Hematopoietic multipotent progenitor cell treated with erythropoietin and hydrocortisone succinate and interleukin-3 and kit ligand, for 6 days (in vitro differentiated cells): ENCODE data around the gene USP36.

ENCODE experiments used
- DNase-seq: peaks from one replicate; pipeline ENCODE4 v3.0.0-alpha.2; 2015

The USP36 gene

DNA sequence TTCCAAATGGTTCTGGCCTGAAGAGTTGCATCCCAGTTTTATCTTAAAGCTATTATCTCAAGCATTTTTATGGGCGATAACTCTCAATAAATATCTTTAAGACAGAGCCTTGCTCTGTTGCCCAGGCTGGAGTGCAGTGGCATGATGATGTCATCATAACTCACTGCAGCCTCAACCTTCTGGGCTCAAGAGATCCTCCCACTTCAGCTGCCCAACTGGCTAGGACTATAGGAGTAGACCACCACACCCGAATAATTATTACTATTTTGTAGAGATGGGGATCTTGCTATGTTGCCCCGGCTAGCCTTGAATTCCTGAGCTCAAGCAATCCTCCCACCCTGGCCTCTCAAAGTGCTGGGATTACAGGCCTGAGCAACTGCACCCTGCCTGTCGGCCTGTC is 32.5 kb downstream of the USP36 start:
- DNase-seq, result no peak

DNA sequence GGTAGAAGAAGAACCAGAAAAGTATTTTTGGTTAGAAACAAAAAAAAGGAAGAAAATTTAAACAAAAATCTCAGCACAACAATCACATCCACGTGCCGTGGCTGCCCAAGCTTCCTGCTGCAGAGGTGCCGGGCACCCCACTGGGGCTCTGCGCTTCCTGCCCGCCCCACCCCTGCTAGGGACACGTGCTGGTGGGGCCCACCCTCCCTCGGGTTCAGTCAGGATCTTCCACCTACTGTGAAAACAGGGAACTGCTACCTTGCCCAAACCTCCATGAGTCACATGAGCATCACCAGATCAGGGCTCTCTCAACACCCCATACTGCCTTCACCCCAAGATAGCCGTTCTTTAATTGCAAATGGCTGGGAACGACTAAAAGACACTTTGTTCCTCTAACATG is 34.2 kb downstream of the USP36 start:
- no peak for DNase-seq

DNA sequence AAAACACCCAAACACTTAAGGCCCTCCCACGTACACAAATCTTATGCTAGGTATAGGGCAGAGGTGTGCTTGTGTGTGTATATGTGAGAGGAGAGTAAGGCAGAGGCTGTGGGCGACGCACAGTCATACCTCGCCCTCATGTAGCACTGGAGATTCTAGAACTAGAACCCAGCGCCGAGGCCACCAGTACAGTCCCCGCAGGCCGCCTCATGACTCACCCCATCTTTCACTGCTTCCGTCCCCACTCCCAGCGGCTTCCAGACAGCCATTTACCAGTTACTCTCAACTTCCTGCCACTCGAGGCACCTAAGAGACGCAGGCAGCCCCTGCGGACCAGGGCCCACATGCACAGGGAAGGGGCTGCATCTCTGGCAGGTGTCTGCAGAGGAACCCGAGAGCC is 35.3 kb downstream of the USP36 start:
- no peak for DNase-seq

DNA sequence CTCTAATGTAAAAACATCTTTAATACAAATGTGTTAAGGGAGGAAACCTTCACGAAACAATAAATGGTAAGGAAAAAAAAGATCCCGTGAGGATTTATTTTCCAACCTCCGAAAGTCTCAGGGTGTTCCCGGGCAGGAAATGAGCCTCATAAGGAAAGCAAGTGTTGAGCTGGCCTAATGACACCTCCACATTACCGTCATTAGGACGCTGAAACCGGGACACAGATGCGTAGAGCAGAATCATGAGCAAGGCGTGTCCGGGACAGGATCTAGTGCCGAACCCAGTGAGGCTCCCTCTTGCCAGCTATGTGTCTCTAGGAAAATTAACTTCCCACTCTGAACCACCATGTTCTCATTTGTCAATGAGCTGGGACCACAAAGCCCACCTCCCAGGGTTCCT is 35.8 kb downstream of the USP36 start:
- DNase-seq, result no peak

DNA sequence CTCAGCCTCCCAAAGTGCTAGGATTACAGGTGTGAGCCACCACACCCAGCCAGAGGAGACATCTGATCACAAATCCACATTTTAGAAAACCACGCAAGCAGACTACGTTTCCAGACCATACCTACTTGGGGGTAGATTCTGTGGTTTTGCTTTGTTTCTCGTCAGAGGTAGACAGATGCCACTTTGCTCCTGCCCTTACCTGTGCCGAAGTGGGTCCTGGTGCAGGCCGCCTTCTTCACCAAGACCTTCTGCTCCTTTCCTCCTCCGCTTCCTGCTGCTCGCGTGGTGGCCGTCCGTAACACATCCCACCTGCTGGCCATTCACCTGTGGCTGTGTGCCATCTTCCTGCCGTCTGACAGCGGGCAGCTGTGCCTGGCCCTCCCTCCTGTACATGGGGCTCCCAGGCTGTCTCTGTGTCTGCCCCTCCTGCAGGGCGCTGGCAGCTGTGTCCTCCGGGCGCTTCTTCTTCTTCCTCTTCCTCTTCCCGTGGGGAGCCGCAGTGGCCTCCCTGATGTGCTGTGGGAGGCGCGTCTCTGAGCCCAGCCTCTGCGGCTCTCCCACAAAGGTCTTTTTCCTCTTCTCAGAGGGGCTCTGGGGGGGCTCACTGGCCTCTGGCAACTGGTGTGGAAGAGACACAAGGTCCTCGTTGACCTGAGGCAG is 37.3 kb downstream of the USP36 start:
- no peak for DNase-seq

DNA sequence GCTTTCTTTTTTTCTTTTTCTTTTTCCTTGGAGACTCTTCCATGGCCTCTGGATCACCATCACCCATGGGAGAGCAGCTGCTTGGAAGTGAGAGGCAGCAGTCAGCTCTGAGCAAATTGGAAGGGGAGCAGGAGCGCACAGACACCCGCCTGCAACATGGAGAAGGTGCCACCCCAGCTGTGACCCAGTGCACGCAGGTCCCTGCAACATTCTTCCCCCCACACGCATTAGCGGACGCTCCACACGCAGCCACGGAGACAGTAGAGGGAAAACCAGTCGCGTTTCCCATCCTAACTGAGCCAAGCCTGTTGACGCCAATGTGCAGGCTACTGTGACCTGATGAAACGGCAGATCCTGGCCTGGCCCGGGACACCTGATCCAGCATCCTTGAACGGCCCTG is 38.2 kb downstream of the USP36 start:
- no peak for DNase-seq

DNA sequence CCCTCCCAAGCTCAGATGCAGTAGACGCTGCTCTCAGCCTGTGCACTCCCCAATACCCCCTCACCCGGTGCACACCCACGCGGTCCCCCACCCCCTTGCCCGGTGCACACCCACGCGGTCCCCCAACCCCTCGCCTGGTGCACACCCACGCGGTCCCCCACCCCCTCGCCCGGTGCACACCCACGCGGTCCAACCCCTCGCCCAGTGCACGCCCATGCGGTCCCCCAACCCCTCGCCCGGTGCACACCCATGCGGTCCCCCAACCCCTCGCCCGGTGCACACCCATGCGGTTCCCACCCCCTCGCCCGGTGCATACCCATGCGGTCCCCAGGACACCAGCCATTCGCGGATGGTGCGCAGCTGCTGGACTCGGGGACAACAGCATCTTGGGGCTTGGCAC is 38.6 kb downstream of the USP36 start:
- no peak for DNase-seq

DNA sequence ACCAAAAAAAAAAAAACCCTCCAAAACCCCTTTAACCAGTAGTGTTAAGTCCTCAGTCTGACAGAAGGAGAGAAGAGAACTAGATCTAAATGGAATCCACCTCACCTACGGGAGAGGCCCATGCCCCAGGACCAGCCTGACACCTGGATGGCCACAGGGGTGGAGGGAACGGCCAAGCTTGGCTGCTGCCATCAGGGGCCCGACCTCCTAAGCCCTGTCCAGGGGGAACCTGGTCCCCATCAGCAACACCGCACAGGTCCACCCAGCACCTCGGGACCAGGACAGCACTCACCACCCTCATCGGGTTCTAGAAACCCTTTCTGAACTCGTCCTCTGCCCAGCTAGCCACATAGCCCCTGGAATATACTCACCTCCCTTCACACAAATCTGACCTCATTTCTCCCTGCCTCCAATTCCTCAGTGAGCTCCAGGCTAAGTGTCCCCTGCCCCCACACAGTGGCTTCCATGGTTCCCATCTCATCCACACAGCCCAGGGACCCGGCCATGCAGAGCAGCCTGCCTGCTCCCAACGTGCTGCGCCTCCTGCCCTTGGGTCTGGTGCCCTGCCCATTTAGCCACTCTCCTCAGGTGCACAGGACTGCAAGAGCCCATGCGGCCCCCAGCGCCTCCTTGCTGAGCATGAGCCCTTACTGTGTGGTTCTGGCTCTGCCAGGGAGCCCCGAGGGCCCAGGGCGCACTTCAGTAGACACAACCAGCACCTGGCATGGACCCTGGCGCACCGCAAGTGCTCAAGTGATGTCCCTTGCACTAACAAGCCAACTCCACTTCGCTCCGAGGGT is 40.3 kb downstream of the USP36 start:
- DNase-seq, result no peak

DNA sequence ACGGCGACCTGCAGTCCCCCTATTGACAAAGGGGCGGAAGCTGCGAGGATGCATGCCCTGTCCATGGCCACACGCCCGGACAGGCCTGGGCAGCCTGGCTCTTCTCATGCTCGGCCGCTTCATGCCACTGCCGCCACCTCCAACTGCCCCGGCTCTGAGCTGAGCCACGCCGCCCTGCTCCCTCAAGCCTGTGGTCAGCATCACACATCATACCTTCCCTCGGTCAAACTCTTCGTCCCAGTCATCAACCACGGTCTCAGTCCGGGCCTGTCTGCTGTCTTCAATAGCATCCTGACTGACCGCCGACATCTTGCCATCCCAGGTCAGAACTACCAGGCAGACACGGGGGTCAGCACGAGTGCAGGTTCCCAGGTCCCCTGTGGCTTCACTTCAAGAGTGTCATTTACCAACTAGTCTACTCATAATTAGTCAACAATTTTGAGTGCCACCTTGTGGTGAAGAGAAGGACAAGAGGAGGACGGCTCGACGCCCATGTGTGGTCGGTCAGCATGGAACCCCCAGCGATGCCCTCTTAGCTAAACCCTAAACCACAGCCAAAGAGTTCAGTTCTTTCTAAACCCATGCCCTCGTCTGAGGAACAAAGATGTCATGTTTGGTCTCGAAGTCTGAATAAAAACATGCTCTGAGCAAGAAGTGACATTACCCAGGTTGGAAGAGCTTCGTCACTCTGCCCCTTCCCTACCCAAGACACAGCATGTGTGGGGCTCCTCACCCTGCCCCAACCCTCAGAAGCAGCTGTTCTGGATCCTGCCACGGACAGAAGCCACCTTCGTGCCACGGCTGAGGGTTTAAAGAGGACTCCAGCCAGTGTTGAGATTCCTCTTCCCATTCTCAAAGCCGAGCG is 41.7 kb downstream of the USP36 start:
- peak; percentile 79 for DNase-seq

DNA sequence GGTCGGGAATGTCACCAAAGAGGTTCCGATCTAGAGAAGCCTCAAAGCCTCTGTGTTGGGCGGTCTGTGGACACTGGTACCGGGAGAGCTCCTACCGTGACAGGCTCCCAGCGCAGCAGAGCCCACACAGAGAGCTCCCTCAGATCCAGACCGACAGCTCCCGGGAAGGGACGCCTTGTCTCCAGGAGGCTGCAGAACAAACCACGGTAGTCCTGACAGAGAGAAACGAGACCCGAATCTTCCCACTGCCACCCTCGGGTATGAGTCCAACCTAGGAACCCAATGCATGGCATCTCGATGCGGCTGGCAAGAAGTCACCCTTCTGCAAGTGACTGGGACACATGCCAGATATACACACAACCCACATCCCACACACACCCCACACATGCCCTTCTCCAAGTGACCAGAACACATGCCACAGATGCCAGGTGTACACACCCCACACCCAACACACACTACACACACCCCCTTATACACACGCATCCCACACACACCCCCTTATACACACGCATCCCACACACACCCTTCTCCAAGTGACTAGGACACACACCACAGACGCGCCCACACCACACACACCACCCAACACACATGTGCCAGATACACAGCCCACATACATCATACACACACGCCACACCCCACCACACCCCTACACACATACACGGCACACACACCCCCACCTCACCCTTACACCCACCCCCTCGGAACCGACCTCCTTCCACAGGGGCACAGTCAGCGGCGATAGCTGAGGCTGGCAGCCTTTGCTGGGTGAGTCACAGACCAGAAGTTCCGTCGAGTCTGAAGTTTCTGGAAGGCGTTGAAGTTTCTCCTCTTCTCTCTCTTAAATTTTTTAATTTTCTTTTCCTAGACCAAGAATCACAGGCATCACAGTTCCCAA is 42.7 kb downstream of the USP36 start:
- DNase-seq, result no peak

DNA sequence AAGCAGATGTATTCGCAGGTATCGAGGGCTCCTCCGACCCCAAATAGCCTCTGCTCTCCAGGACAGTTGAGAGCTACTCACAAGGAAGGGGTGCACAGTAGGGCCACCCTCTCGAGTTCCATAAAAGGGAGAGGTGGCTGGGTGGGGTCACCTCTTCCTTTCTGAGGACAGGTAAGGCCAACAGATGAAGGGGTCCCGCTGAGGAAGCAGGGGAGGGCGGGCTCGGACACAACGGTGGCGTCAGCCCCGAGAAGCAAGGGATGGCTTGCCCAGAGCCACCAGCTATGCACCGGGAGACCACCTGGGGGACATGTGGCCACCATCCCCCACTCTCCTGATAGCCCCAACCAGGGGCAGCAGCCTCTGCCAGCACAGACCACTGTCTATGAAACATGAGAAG is 43.4 kb downstream of the USP36 start:
- DNase-seq, result no peak

DNA sequence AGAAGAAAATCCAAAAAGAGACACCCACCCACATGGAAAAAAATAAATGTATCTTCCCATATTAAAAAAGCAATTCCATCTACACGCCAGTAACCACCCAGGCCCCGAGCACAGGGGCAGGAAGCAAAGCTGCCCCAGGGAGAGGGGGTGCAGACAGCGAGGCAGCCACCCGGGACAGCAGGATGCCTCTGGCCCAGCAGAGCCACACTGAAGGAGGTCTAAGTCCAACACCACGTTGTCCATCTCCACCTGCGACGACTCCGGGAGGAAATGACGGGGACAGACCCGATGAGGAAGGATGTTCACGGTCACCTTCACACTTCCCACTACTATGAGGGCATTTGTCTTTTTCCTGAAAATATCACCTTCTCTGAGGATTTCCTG is 44.1 kb downstream of the USP36 start:
- no peak for DNase-seq

DNA sequence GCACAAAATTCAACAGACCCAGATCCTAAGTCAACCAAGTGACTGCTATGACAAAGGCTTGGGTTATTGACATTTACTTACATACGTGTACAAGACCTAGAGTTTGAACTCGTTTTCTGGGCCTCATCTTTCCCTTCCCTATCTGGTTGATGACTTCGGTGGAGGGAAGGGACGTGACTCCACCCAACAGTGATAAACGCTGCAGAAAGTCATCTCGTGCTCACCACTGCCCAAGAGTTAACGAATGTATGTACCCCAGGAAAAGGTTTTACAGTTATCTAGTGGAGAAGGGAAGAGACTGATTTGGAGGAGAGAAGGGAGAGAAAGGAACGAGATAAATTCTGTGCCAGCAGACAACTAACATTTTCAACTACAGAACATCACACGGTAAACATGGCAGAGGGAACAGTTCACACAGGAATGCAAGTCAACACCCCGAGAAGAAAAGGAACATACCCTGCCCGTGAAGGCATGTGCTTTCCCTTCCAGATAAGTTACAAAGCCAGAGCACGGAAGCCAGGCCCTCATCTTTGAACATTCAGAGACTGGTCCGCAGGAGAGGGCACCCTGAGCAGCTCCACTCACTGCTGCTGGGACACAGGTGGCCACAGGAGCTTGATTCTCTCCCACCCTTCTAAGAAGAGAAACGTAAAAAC is 44.6 kb downstream of the USP36 start:
- peak; percentile 73 for DNase-seq

DNA sequence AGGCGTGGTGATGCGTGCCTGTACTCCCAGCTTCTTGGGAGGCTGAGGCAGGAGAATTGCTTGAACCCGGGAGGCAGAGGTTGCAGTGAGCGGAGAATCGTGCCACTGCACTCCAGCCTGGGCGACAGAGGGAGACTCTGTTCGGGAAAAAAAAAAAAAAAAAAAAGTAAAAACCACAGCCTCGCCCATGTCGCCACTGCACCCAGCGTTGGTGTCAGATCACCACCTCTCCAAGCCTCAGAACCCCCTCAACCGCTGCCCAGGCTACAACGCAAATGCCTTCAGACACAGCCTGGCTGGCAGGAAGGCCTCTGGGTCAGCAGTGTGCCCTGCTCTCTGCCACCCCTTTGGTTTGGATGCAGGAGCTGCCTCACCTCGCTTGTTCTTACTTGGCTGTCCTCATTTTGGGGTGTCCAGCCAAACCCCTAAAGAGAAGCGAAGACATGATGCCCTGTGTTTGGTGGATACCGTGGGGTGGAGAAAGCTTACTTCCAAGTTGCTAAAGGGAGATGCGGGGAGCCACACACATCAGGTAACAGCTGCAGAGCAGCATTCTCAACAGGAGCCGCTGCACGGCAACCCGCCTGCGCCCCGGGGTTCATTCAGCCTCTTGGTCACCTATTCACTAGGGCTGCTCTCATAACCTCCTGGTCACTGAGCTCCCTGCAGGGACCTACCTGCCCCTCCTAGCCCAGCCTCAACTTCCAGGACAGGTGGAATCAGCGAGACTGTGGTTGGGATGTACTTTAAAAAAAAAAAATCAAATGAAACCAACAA is 45.6 kb downstream of the USP36 start:
- DNase-seq, result peak; percentile 57

DNA sequence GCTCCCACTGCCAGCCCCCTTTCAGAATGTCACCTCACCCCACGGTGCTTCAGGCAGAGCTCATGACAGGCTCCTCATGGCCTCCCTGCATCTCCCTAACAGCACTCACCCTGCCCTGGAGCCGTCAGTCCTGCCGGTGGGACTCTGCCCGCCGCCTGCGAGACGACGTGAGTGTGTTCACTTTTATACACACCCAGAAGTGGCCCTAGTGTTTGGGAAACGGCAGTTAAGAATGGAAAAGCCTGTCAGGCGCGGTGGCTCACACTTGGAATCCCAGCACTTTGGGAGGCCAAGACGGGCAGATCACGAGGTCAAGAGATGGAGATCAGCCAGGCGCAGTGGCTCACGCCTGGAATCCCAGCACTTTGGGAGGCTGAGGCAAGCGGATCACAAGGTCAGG is 46.2 kb downstream of the USP36 start:
- DNase-seq, result no peak

DNA sequence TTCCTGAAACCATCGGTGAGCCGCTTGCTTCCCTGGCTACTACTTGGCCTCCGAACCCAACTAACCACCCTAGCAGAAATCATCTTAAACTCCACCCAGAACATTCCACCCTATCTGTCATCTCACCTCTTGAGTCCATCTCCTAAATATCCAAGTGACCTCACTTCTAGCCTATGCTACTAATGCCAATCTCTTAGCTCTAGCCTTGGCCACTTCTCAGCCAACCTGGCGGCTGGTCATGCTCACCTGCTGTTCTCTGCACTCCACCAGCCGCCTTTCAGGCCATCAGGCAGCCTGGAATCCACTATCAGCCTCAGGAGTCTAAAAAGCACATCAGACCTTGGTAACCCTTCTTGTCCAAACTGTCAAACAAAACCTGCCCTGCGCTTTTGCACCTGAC is 46.6 kb downstream of the USP36 start:
- no peak for DNase-seq

DNA sequence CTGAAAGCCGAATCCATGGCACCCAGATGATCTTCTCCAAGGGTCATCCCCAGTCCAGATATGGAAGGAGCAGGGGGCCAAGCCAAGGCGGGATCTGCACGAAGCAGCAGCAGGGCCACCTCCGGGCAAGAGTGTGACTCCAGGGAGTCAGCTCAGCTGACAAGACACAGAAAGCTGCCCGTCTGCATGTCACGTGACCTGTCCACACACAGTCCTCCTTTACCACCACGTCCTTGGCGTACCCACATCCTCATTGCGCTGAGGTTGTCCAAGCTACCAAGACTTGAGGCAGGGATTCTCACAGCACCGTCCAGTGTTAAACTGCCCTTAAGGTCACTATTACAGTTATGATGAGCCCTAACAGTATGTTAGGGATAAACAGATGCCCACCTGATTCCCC is 47.2 kb downstream of the USP36 start:
- DNase-seq, result no peak

DNA sequence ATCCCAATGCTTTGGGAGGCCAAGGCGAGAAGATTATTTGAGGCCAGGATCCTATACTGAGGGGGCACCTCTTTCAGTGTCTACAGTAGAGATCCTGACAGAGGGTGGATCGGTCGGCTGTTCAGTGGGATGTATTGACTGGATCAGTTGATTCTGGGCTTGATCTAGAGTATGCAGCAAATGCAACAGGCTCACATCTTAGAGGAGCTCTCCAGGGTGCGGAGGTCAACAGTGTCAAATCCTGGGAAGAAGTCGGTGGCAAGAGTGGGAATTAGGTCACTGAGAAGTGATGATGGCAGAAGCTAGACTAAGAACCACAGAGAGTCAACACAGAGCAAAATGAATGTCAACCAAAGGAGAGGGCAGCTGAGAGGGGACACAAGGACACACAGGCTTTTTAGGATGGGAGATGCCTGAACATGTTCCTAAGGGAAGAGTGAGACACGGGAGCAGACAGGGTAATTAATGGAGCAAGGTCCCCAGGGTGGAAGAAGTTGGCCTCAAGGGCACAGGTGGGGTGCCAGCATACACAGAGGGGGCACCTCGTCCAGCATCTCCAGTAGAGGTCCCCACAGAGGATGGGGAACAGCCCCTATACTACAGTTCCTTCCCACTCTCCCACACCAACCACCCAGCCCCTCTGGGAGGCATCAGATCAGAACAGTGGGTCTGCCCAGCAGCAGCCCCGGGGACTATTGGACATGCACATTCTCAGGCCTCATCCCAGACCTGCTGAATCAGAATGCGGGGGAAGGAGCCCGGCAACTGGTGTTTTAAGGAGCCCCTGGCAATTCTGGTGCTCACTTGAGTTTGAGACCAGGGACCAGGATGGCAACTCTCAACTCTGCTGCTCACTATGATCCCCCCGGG is 48.5 kb downstream of the USP36 start:
- DNase-seq, result no peak

DNA sequence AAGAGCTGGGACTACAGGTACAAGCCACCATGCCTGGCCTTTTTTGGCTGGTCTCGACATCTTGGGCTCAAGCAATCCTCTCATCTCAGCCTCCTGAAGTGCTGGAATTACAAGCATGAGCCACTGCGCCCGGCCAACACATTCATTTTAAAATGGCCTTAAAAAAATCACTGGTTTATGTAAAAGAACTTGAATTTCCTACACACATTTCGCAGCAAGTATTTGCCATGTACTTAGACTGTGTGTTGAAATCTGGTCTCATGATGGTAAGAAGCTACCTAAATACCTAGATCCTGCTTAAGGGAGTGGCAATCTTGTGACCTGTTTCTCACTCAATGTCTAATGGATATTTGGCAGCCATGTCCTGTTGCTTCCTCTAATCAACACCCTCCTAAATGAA is 50.1 kb downstream of the USP36 start:
- no peak for DNase-seq

DNA sequence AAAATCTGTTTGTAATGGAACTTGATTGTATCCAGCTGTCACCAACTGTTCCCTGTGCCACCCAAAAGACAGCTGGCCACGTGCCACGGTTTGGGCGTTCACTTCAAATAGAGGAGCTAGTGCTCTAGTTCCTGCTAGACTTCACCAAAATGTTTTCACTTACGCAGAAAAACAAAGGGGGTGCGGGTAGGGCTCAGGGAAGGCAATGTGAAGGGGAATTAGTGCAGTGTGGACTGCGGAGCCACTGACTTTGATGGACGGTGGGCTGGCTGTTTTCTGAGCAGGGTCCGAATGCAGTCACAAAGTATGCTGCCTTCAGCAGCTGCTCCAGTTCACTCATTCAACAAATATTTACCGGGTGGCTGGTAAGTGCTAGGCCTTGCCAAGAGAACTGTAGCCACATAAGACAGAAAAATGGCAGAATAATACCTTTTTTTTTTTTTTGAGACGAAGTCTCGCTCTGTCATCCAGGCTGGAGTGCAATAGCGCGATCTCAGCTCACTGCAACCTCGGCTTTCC is 50.9 kb downstream of the USP36 start:
- DNase-seq, result peak; percentile 88
